Esophagus (tissue), 2 donors: Measurements from ENCODE around the gene MLH3. TPM values are rescaled to one million over a fixed set of nuclear protein-coding genes. Genes with fewer than 3 reads are reported as not detected.

ENCODE experiments used
- H3K27ac ChIP-seq, 2 donors: one replicate each; pipeline ENCODE4 v1.5.1; 2013; ENCODE audit warnings: low read depth in 2 of 2, mild to moderate bottlenecking in 2 of 2, inconsistent platforms in 1 of 2, low read length in 1 of 2, moderate library complexity in 1 of 2
- H3K27me3 ChIP-seq, 2 donors: one replicate each; pipeline ENCODE4 v1.6.1; 2013; ENCODE audit warnings: low read length in 2 of 2, control low read depth in 1 of 2, mild to moderate bottlenecking in 1 of 2; ENCODE audit not compliant: insufficient read depth in 2 of 2, control insufficient read depth in 1 of 2
- H3K36me3 ChIP-seq, 2 donors: one replicate each; pipeline ENCODE4 v1.6.1; 2013; ENCODE audit warnings: low read length in 1 of 2; ENCODE audit not compliant: control insufficient read depth in 2 of 2, insufficient read depth in 2 of 2
- H3K4me1 ChIP-seq, 2 donors: one replicate each; pipeline ENCODE4 v1.6.1; 2013; ENCODE audit warnings: low read length in 1 of 2; ENCODE audit not compliant: control insufficient read depth in 2 of 2, insufficient read depth in 2 of 2
- H3K4me3 ChIP-seq, 2 donors: one replicate each; pipeline ENCODE4 v1.5.1; 2013; ENCODE audit warnings: low read length in 2 of 2, mild to moderate bottlenecking in 2 of 2, low read depth in 1 of 2, moderate library complexity in 1 of 2
- H3K9me3 ChIP-seq, 2 donors: one replicate each; pipeline ENCODE4 v1.6.1; 2013; ENCODE audit warnings: mild to moderate bottlenecking in 2 of 2, low read depth in 1 of 2, low read length in 1 of 2, moderate library complexity in 1 of 2; ENCODE audit not compliant: control insufficient read depth in 2 of 2, insufficient read depth in 1 of 2
- WGBS, 2 donors: extraction: QIAGEN DNeasy Blood & Tissue Kit; methylation state at CpG; one replicate each; pipeline ENCODE4 v1.1.7; 2013; 5-methylcytosine and 5-hydroxymethylcytosine counted together
- polyA plus RNA-seq, 2 donors: library from polyadenylated mRNA; stranded (reverse); fragments of 200-250 nt; gene quantifications; one replicate each; pipeline ENCODE4 v1.2.3, GENCODE V29; 2013
- donor health status: healthy with polysubstance abuse.
- donor health status: Bipolar disorder and iron deficiency.

Gene MLH3
- polyA plus RNA-seq, 2 donors, result 8.0 to 9.0 TPM

DNA sequence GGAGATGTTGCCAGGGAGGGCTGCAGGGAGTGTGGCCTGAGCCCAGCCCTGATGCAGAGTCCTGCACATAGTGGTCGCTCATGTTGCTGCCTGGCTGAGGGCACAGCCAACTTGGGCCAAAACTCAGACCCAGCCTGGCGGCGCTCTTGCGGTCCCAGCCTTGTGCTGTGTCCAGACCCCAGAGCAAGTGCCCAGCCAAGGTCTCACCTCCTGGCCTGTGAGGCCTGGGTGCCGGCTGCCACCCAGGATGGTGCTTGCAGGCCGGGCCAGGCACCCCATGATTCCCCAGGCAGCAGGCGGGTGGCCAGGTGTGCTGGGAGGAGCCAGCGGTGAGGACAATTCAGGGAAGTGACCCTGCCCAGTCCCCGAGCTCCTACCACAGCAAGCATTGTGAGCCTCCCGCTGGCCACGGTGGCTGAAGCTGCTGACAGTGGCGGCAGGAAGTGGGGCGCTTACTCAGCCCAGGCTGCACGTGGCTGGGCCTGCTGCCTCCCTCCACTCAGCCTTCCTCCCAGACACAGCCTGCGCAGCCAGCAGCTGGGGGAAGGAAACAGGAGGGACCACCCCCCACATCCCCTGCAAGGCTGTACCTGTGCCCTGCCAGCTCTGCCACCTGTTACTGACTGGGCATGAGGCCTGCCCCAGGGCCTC, 78.1 kb downstream of the MLH3 start:
- WGBS, 2 donors, result 76 to 80% methylated on average over 15 of the region's 15 CpGs
- Histone ChIP-seq H3K9me3 (no peaks in the 10 kb centered on the region), H3K27me3 (no peaks in the 10 kb centered on the region), H3K4me3 (no peak overlapping the region), H3K4me1 (peaks cover 0 to 7% of the 10 kb centered on the region in 2 donors), H3K36me3 (no peaks in the 10 kb centered on the region), H3K27ac (peak overlapping the region in 1 of 2 donors; percentile 15)

GRCh38 chr14:74968811-74969210, 82.5 kb downstream of the MLH3 start:
- Histone ChIP-seq H3K4me3 (no peak overlapping the region), H3K9me3 (no peaks in the 10 kb centered on the region), H3K4me1 (peaks cover 0 to 5% of the 10 kb centered on the region in 2 donors), H3K27me3 (no peaks in the 10 kb centered on the region), H3K36me3 (no peaks in the 10 kb centered on the region), H3K27ac (no peak overlapping the region)
- WGBS, 2 donors, result 35 to 45% methylated on average over 1 of the region's 1 CpG

DNA sequence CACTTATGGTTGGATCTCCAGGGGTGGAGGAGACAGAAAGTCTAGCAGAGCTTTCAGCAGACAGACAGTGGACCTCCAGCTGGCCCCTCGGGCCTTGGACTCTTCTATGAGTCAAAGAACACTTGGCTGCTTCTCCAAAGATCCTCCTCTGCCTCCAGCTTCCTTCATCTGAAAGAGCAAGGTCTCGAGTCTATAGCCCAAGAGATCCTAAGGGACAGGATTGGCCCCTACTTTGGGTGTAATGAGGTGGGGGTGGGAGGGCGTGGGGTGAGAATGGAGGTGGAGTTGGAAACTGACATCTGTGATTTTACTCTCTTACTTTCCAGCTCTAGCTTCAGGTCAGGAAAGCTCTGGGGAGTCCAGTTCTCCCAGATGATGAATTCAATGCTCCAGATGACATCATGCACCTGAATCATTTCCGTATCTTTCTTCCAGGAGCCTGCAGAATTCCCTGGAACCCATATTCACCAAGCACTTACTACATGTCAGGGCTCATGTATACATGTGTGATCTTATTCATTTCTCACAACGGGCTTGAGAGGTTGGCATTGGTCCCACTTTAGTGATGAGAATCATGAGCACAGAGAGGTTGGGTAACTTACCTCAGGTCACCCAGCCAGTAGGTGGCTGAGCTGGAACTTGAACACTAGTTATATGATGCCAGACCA, 85.6 kb downstream of the MLH3 start:
- Histone ChIP-seq H3K27me3 (no peaks in the 10 kb centered on the region), H3K4me3 (no peak overlapping the region), H3K4me1 (peaks cover 0 to 4% of the 10 kb centered on the region in 2 donors), H3K27ac (no peak overlapping the region), H3K9me3 (no peaks in the 10 kb centered on the region), H3K36me3 (no peaks in the 10 kb centered on the region)
- WGBS, 2 donors, result 48 to 64% methylated on average over 5 of the region's 5 CpGs

DNA sequence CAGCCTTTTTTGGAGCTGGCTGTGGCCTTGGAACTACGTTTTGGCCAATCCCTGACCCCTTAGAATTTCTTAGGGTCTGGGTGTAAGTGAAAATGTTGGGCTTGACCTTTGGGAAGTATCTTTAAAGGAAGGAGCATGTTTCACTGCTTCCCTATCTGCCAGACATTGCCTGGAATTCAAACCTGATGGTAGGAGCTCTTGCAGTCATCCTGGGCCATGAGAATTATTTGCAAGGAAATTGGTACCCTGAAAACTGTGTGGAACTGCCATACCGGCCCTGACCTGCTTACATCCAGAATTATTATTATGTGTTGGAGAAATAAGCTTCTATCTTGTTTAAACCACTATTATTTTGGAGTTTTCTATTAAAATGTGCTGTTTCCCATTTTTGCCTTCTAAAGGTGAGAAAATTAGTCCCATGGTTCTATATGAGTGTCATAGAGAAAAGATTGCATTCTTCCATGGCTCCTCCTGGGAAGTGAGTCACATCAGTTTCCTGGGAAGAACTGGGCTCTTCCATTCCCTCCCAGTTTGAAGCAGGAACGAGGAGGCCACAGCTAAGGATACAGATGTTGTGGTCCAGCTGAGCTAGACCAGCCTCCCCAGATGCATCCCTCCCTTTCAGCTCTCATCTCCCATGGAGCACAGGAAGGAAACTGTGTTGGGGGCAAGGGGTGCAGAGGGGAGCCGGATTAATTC, 86.3 kb downstream of the MLH3 start:
- H3K4me3 ChIP-seq, result no peak overlapping the region
- no peaks in the 10 kb centered on the region for H3K9me3 ChIP-seq
- H3K27me3 ChIP-seq, result no peaks in the 10 kb centered on the region
- WGBS, 2 donors, result 53 to 67% methylated on average over 4 of the region's 4 CpGs
- peaks cover 0 to 4% of the 10 kb centered on the region in 2 donors for H3K4me1 ChIP-seq
- H3K27ac ChIP-seq, result no peak overlapping the region
- no peaks in the 10 kb centered on the region for H3K36me3 ChIP-seq

Other genes with a start within 250 kb of the MLH3 start
- not detected for gene PROX2, start 175.3 kb downstream of the MLH3 start, polyA plus RNA-seq
- gene DLST, start 169.6 kb downstream of the MLH3 start, polyA plus RNA-seq, result 10 to 100 TPM; 31.0 to 56.5 TPM
- 1 to 10 TPM; 2.8 to 3.0 TPM for gene RPS6KL1, start 128.2 kb downstream of the MLH3 start, polyA plus RNA-seq
- gene PGF, start 95.9 kb downstream of the MLH3 start, polyA plus RNA-seq, result 1 to 10 TPM; 2.4 to 2.5 TPM
- gene EIF2B2, start 48.5 kb downstream of the MLH3 start, polyA plus RNA-seq, result 10 to 100 TPM; 13.3 to 42.9 TPM
- gene ACYP1, start 12.6 kb upstream of the MLH3 start, polyA plus RNA-seq, result 10 to 100 TPM; 12.0 to 24.1 TPM
- 1 to 10 TPM in 1 of 2 donors, under 1 TPM in 1; 0.88 to 3.3 TPM for gene ZC2HC1C, start 18.2 kb upstream of the MLH3 start, polyA plus RNA-seq
- gene NEK9, start 75.6 kb upstream of the MLH3 start, polyA plus RNA-seq, result 10 to 100 TPM; 18.6 to 27.8 TPM
- 100 to 1,000 TPM in 1 of 2 donors, 10 to 100 TPM in 1; 74.8 to 225 TPM for gene TMED10, start 125.1 kb upstream of the MLH3 start, polyA plus RNA-seq
- 100 to 1,000 TPM in 1 of 2 donors, 10 to 100 TPM in 1; 99.5 to 102 TPM for gene FOS, start 227.4 kb upstream of the MLH3 start, polyA plus RNA-seq